ENCODE results near the gene POP4. TPM values are rescaled to one million over a fixed set of nuclear protein-coding genes. Genes with fewer than 3 reads are reported as not detected.

POP4 gene
- total and polyA plus RNA-seq, 2 donors (not counting 3 experiments of a cell fraction or from before 2014, with no cell fraction given) = 56.2 to 64.4 TPM

DNA sequence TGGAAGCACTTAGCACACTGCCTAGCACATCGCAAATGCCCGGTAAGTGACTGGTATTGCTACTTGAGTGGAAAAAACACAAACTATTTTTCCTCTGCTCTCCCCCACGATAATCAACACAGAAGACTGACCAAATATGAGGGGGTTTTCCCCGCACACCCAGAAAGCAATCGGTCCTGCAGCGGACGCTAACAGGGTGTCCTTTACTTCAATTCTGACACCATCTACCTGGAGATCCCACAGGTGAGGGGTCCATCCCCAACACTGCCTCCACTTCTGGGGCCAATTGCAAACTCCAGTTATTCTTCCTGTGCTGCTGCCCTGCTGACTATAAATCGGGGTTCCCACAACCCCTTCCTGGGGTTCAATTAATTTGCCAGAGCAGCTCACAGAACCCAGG lies 33.0 kb downstream of the POP4 start:
- Histone ChIP-seq H4K20me1 (replicated peaks; ENCODE audit: control insufficient read depth, extremely low read depth, insufficient read depth, low read length) (no peaks in the 10 kb centered on the region), H3K9me1 (replicated peaks; ENCODE audit: control insufficient read depth, extremely low read depth, insufficient read depth, low read length) (no peaks in the 10 kb centered on the region), H3K27me3 (ENCODE audit: control insufficient read depth in 2 of 2, insufficient read depth in 2 of 2, low read length in 2 of 2) (peaks cover 0 to 3% of the 10 kb centered on the region in 2 experiments), H3K9me3 (replicated peaks; ENCODE audit: control insufficient read depth, insufficient read depth, low read length) (no peaks in the 10 kb centered on the region), H2AFZ (ENCODE audit: low read depth, low read length) (no peak overlapping the region), H3K4me2 (ENCODE audit: insufficient read depth, low read length) (no peak overlapping the region), H3K4me1 (ENCODE audit: control insufficient read depth, extremely low read depth, insufficient read depth, low read length) (no peaks in the 10 kb centered on the region), H3K79me2 (ENCODE audit: control insufficient read depth, insufficient read depth, low read length) (no peaks in the 10 kb centered on the region), H3K9ac (replicated peaks; ENCODE audit: extremely low read depth, insufficient read depth, low read length) (no peak overlapping the region), H3K36me3 (ENCODE audit: control insufficient read depth in 2 of 2, extremely low read depth in 1 of 2, insufficient read depth in 2 of 2, low read length in 2 of 2) (no peaks in the 10 kb centered on the region), H3K27ac (ENCODE audit: insufficient read depth, low read depth, low read length) (no peak overlapping the region), H3K4me3 (replicated peaks in 1 of 3; ENCODE audit: insufficient read depth in 1 of 3, low read depth in 1 of 3, low read length in 3 of 3) (no peak overlapping the region)
- no peak for TF ChIP-seq GATA2 (IDR thresholded peaks at IDR 0.05; ENCODE audit: insufficient read depth, insufficient read length, low read depth, low read length)
- TF ChIP-seq POLR2A (IDR thresholded peaks at IDR 0.05; ENCODE audit: low read depth, low read length) = no peak
- TF ChIP-seq MYC (IDR thresholded peaks at IDR 0.05; ENCODE audit: low read depth, low read length) = no peak
- no peak for TF ChIP-seq JUN (IDR thresholded peaks at IDR 0.05; ENCODE audit: borderline replicate concordance, insufficient read depth, insufficient read length, low read depth)
- TF ChIP-seq, protein P1, sequence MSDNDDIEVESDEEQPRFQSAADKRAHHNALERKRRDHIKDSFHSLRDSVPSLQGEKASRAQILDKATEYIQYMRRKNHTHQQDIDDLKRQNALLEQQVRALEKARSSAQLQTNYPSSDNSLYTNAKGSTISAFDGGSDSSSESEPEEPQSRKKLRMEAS (IDR thresholded peaks at IDR 0.05; ENCODE audit: insufficient read depth, insufficient read length) = no peak
- no peak for TF ChIP-seq EZH2 (IDR thresholded peaks at IDR 0.05; ENCODE audit: borderline replicate concordance, low read depth, low read length, severe bottlenecking)
- TF ChIP-seq POLR2AphosphoS5 (IDR thresholded peaks at IDR 0.05; ENCODE audit: insufficient read depth, low read depth, low read length) = no peak
- TF ChIP-seq, protein P2, sequence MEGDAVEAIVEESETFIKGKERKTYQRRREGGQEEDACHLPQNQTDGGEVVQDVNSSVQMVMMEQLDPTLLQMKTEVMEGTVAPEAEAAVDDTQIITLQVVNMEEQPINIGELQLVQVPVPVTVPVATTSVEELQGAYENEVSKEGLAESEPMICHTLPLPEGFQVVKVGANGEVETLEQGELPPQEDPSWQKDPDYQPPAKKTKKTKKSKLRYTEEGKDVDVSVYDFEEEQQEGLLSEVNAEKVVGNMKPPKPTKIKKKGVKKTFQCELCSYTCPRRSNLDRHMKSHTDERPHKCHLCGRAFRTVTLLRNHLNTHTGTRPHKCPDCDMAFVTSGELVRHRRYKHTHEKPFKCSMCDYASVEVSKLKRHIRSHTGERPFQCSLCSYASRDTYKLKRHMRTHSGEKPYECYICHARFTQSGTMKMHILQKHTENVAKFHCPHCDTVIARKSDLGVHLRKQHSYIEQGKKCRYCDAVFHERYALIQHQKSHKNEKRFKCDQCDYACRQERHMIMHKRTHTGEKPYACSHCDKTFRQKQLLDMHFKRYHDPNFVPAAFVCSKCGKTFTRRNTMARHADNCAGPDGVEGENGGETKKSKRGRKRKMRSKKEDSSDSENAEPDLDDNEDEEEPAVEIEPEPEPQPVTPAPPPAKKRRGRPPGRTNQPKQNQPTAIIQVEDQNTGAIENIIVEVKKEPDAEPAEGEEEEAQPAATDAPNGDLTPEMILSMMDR (IDR thresholded peaks at IDR 0.05; ENCODE audit: extremely low read depth in 1 of 2, insufficient read depth in 1 of 2, low read depth in 1 of 2, low read length in 2 of 2) = no peak
- no peak for FAIRE-seq
- intact Hi-C loops (cut with micrococcal nuclease) = no loop called here
- dilution Hi-C loops (cut with MboI; ENCODE audit: extremely low pct_ligation_motif_present, low sequenced_read_pairs) = no loop called here
- CTCF ChIA-PET = interaction anchor here (0.8 kb wide), 1 partner anchor 77 kb away, joined by 3 read pairs; no protein-coding TSS in a partner anchor
- no TSS peak for BruUV-seq (replicated peaks)
- POLR2A ChIA-PET = no interaction called here
- DNase-seq (ENCODE audit: low read depth, low spot score) = no peak
